Measurements from ENCODE around the gene TTC38.

Gene TTC38

DNA sequence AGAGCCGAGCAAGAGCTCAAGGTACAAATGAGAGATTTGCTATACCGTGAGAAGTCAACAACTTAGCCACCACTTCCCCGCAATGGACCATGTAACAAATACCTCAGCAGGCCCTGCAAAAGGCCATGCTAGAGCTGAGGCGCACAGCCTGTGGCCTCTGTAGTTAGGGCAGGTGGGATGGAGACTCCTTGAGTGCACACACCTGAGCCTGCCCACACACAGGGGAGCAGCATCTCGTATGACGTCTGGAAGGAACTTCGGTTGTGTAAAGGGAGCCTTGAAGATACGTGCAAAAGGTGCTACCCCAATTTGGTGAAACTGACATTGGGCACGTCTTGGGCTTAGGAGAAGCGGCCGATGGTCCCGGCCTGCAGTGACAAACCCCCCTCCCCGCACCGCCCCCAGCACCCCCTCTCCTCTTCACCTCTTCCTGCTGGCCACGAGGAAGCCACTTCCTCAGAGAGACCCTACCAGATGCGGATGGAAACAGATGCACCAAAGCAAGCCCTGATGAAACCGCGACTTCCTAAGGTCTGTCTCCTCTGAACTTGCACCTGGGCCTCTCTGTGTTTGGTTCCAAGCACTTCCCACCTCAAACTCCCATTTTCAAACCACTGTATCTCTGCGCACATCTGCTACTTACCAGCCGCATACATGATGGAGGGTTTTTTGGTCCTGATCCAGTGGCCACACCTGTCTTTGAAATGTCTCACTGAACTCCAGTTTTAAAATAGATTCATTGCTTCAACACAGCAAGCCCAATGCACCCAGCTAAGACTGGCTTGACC lies 28.4 kb upstream of the TTC38 start:
- DNase-seq: no peak
- H3K4me3 Mint-ChIP-seq: no peak overlapping the region
- H3K27ac Mint-ChIP-seq: peak overlapping the region; percentile 35
- peaks cover 2% of the 10 kb centered on the region for H3K36me3 Mint-ChIP-seq (ENCODE audit: low read depth)
- no peak for ATAC-seq
- peaks cover 14% of the 10 kb centered on the region for H3K4me1 Mint-ChIP-seq
- H3K27me3 Mint-ChIP-seq: no peaks in the 10 kb centered on the region
- no peaks in the 10 kb centered on the region for H3K9me3 Mint-ChIP-seq

DNA sequence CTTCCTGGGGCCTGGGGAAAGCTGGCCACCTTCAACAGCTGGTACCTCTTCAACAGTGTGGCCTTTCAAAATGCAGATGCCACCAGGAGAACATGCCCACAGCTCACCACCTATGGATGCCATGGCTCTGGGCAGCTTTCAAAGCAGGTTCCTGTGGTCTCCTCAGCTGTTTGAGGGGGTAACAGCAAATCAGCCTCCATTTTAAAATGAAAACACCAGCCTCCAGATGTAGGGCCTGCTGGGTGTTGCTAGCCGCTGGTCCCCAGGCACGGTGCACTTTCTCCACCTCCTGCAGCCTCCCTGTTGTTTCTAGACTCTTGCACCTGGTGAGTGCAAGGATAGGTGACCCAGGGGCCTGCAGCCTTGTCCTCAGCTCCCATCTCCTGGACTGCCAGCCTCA lies 27.7 kb upstream of the TTC38 start:
- H3K4me1 Mint-ChIP-seq: peaks cover 14% of the 10 kb centered on the region
- ATAC-seq (no peak), DNase-seq (no peak)
- no peaks in the 10 kb centered on the region for H3K9me3 Mint-ChIP-seq
- no peak overlapping the region for H3K4me3 Mint-ChIP-seq
- peaks cover 2% of the 10 kb centered on the region for H3K36me3 Mint-ChIP-seq (ENCODE audit: low read depth)
- no peak overlapping the region for H3K27ac Mint-ChIP-seq
- H3K27me3 Mint-ChIP-seq: no peaks in the 10 kb centered on the region

DNA sequence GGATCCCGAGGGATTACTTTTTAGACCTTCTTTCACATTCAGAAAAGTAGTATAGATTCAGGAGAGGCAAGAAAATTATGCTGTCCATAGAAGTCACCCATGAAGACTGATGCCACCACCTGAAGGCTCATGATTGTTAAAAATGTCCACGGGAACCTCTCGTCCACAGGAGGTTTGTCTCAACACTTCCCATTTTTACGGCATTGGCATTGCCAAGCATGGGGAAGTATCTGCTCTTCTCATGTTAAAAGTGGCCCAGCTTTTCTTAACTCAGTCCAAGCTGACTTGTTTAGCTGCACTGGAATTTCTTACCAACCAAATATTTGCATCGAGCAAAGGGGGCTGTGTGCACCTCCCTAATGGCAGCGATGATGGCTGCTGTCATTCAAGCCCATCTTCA lies 27.3 kb upstream of the TTC38 start:
- Mint-ChIP-seq H3K4me1 (peaks cover 14% of the 10 kb centered on the region), H3K27ac (no peak overlapping the region), H3K27me3 (no peaks in the 10 kb centered on the region), H3K36me3 (ENCODE audit: low read depth) (peaks cover 2% of the 10 kb centered on the region), H3K4me3 (no peak overlapping the region), H3K9me3 (no peaks in the 10 kb centered on the region)
- DNase-seq (no peak), ATAC-seq (no peak)

DNA sequence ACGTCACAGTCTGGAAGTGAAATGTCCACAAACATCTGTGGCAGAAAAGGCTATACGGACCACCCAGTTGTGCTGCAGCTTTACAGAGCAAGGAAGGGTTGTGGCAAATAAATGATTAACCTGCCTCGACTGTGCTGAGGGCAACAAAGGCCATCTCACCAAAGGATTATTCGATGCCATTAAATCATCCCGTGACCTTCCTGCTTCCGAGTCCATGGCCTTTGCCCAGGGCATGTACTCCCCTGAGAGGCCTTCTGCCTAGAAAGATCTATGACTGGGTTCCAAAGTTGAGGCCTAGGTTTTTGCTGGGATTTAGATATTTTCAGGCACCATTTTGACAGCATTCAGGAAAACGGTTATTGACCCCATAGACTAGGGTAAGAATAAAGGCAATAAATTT lies 26.9 kb upstream of the TTC38 start:
- Mint-ChIP-seq H3K36me3 (ENCODE audit: low read depth) (no peaks in the 10 kb centered on the region), H3K27ac (no peak overlapping the region), H3K4me3 (no peak overlapping the region), H3K27me3 (no peaks in the 10 kb centered on the region), H3K4me1 (peaks cover 14% of the 10 kb centered on the region), H3K9me3 (no peaks in the 10 kb centered on the region)
- ATAC-seq: no peak
- no peak for DNase-seq

DNA sequence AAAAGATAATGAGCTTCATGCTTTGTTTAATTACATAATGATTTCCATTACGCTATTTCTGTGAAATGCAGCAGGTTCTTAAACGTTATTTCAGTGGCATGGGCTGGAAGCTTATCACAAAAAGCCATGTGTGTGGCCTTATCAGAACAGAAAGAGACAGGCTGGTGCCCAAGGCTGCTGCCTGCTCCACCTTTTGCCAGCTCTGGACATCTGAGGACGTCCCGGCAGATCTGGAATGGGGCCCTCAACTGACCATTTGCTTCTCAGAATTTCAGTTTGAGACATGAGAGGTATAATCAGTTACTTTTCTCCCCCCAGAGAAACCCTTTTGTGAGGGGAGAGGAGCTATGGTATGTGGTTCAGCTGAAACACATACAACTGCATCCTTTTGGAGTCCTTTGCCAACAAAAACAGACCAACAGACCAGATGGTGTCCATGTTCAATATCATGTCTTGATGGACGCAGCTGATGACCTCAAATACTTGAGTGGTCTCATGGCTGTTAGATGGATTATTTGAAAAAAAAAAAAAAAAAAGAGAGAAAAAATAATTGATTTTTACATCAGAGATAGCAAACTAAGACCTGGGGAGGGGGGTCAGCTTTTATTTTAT lies 26.3 kb upstream of the TTC38 start:
- Mint-ChIP-seq H3K4me3 (no peak overlapping the region), H3K9me3 (no peaks in the 10 kb centered on the region), H3K27ac (no peak overlapping the region), H3K36me3 (ENCODE audit: low read depth) (no peaks in the 10 kb centered on the region), H3K27me3 (no peaks in the 10 kb centered on the region), H3K4me1 (peaks cover 14% of the 10 kb centered on the region)
- no peak for ATAC-seq
- no peak for DNase-seq

DNA sequence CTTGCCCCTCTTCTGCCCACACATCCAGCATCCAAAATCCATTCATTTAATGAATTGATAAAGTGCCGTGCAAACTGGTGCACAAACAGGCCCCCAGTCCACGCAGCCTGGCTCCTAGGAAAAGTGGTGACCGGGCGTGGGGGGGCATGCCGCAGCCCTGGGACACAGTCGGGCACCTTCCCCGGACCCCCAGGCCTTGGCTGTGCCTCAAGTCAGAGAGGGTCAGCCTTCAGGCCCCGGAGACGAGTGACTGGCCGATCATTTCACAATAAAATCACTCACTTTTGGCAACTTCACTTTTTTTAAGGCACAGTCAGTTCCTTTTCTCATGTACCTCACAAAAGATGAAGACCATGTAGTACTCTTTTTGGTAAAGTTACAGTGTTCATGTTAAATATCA lies 25.7 kb upstream of the TTC38 start:
- no peak overlapping the region for H3K4me3 Mint-ChIP-seq
- no peaks in the 10 kb centered on the region for H3K36me3 Mint-ChIP-seq (ENCODE audit: low read depth)
- no peaks in the 10 kb centered on the region for H3K27me3 Mint-ChIP-seq
- peaks cover 14% of the 10 kb centered on the region for H3K4me1 Mint-ChIP-seq
- no peak overlapping the region for H3K27ac Mint-ChIP-seq
- ATAC-seq (no peak), DNase-seq (no peak)
- H3K9me3 Mint-ChIP-seq: no peaks in the 10 kb centered on the region

DNA sequence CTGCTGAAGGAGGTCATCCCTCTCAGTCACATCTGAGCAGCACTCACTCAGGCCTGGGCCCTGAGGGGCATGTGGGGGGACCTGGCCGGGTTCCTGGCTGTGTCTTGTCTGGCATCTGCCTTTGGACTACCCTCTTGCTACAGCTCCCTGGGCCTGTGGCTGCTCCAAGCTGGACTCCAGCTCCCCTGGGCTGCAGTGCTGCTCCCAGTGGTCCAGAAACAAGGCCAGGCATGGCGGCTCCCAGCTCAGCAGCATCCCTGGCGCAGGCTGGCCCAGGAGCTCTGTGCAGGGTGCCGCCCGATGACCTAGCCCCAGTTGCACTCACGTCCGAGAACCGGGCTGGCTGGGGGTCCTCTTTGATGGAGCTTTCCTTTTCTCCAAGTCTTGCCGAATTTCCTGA lies 23.0 kb upstream of the TTC38 start:
- DNase-seq: no peak
- Mint-ChIP-seq H3K9me3 (no peaks in the 10 kb centered on the region), H3K27me3 (no peaks in the 10 kb centered on the region), H3K36me3 (ENCODE audit: low read depth) (no peaks in the 10 kb centered on the region), H3K4me3 (no peak overlapping the region), H3K27ac (no peak overlapping the region), H3K4me1 (peaks cover 15% of the 10 kb centered on the region)
- no peak for ATAC-seq

DNA sequence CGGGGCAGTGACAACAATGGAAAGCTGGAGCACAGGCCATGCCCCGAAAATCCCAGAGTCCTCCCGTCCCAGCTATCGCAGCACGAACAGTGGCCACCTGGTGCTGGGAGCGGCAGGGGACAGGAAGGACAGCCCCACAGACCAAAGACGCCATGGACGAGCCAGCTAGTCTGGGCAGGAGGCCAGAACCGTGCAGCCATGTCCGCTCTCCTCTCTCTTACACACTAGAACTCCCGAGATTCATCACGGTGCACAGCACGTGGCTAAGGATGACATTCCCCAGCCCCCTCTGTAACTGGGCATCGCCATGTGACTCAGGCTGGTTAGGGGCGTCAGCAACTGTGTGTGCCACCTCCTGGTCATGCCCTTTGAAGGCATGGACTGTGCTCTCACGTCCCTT lies 22.3 kb upstream of the TTC38 start:
- no peak overlapping the region for H3K27ac Mint-ChIP-seq
- H3K9me3 Mint-ChIP-seq: no peaks in the 10 kb centered on the region
- no peak overlapping the region for H3K4me3 Mint-ChIP-seq
- no peak for ATAC-seq
- H3K36me3 Mint-ChIP-seq (ENCODE audit: low read depth): no peaks in the 10 kb centered on the region
- H3K27me3 Mint-ChIP-seq: no peaks in the 10 kb centered on the region
- DNase-seq: no peak
- peaks cover 7% of the 10 kb centered on the region for H3K4me1 Mint-ChIP-seq

DNA sequence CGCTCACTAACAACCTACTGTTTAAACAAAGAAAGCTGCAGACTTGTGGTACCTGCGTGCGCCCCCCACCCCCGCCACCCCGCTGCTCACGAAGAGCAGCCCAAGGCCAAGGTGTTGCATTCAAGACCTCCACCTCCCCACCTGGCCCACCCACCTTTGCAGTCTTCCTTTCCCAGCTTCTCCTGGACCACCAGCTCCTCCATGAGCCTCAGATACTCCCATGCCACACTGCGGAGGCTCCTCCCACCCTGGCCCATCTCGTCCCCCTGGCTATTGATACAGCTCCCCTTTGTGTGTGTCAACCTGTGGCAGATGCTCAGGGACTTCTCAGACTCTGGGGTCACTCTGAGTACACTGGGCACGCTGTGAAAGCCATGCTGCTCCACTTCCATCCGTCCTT lies 21.6 kb upstream of the TTC38 start:
- Mint-ChIP-seq H3K4me3 (no peak overlapping the region), H3K4me1 (peaks cover 11% of the 10 kb centered on the region), H3K36me3 (ENCODE audit: low read depth) (no peaks in the 10 kb centered on the region), H3K27ac (no peak overlapping the region), H3K9me3 (no peaks in the 10 kb centered on the region), H3K27me3 (no peaks in the 10 kb centered on the region)
- DNase-seq (no peak), ATAC-seq (no peak)

DNA sequence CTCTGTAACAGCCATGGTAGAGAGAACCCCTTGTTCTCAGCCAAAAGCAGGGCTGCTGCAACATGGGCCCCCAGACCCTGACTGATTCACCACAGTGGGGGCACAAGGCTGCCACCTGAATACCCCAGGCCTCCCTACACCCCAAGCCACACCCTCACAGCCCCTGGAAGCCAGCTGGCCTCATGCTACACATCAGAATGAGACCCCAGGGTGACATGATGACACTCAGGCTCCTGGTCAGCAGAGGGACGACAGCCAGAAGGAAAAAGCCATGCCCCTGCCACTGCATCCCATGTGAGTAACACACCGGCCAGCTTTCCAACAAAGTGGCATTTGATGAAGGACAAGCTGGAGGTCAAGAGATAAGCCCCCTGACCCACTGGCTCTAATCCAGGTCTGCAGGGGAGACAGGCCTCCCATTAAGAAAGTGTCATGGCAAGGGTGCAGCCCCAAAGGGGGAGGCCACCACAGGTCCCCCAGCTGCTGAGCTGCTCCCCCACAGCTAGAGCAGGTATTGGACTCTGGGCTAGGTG lies 20.3 kb upstream of the TTC38 start:
- DNase-seq: no peak
- ATAC-seq: no peak
- Mint-ChIP-seq H3K4me3 (no peak overlapping the region), H3K4me1 (peaks cover 22% of the 10 kb centered on the region), H3K27me3 (no peaks in the 10 kb centered on the region), H3K27ac (no peak overlapping the region), H3K9me3 (no peaks in the 10 kb centered on the region), H3K36me3 (ENCODE audit: low read depth) (no peaks in the 10 kb centered on the region)

DNA sequence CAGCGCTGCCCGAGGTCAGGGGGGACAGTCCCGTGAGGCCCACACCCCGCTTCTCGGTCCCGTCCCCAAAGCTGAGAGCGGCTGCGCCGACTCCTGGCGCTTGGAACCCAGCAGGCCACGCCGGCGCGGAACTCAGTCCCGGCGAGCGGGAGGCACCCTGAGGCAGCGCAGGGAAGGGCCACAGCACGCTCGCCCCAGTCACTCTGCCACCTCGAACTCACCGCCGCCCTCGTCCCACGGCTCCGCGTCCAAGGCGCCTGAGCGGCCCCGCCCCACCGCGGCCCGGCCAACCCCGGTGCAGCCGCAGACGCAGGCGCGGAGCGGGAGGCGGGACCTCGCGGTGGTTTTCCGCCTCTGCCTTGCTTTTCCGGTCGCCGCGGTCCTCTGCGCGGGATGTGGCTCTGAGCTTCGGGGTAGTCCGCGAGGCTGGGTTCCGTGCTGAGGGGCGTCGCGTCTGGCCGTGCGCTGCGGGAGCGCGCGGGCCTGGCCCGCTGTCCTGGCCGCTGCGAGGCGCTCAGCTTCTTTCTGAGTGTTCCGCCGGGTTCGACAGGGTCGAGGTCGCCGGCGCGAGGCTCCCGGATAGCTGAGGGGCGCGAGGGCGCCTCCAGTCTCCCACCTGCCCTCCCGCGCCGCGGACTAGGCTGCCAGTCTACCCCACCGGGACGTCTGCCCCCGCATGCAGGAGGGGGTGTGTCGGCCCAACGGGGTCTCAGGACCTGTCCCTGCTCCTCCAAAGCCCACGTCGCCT lies 17.6 kb upstream of the TTC38 start, which contains the start of gene CDPF1:
Gene CDPF1, minus strand, starts transcription at position 259 of the 748 bp plus-strand sequence. CDS start 2,009 bp downstream, outside the sequence.
- H3K4me3 Mint-ChIP-seq: peak within 1 kb of the TSS; percentile 79
- H3K36me3 Mint-ChIP-seq (ENCODE audit: low read depth): peaks cover 4% of the 10 kb centered on the region
- DNase-seq (peak; percentile 93), ATAC-seq (peak; percentile 93)
- peaks cover 37% of the 10 kb centered on the region for H3K4me1 Mint-ChIP-seq
- H3K27ac Mint-ChIP-seq: peak within 1 kb of the TSS; percentile 81
- H3K9me3 Mint-ChIP-seq: no peaks in the 10 kb centered on the region
- H3K27me3 Mint-ChIP-seq: no peaks in the 10 kb centered on the region

DNA sequence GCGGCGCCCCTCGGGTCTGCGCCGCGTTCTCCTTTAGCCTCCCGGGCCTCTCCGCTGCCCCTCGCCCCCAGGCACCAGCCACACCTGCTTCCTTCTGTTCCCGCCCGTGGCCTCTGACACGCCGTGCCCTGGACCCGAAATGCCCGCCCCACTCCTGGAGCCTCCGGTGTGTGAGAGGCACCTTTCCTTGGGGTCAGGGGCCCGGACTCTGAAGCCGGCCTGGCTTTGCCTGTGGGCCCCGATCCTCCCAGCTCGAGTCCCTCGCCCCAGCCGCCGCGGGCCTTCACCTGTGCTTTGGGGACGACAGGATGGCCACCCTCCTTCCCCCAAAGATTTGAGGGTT lies 17.1 kb upstream of the TTC38 start:
- H3K4me1 Mint-ChIP-seq: peaks cover 37% of the 10 kb centered on the region
- peak overlapping the region; percentile 81 for H3K27ac Mint-ChIP-seq
- ATAC-seq (no peak), DNase-seq (no peak)
- peaks cover 4% of the 10 kb centered on the region for H3K36me3 Mint-ChIP-seq (ENCODE audit: low read depth)
- no peaks in the 10 kb centered on the region for H3K27me3 Mint-ChIP-seq
- no peaks in the 10 kb centered on the region for H3K9me3 Mint-ChIP-seq
- H3K4me3 Mint-ChIP-seq: peak overlapping the region; percentile 79

DNA sequence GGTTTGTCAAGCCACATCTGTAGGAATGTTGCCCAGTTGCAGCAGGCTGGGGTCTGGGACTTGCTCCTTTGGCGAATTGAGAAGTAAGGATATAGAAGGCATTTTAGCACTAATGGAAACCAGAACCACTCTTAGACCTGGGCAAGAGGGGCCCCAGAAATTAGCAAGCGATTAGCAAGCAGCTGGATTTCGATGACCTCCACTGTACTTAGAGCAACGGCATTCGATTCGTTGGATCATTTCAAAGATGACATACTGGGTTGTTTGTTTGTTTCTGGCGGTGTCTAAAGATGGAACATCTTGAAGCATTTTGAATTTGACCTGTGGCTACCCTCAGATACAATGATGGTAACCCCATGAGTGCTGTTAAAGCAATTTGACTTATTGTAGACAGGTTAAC lies 16.5 kb upstream of the TTC38 start:
- peaks cover 37% of the 10 kb centered on the region for H3K4me1 Mint-ChIP-seq
- H3K4me3 Mint-ChIP-seq: peak overlapping the region; percentile 79
- ATAC-seq (no peak), DNase-seq (no peak)
- H3K27ac Mint-ChIP-seq: peak overlapping the region; percentile 81
- H3K9me3 Mint-ChIP-seq: no peaks in the 10 kb centered on the region
- no peaks in the 10 kb centered on the region for H3K27me3 Mint-ChIP-seq
- H3K36me3 Mint-ChIP-seq (ENCODE audit: low read depth): peaks cover 4% of the 10 kb centered on the region

DNA sequence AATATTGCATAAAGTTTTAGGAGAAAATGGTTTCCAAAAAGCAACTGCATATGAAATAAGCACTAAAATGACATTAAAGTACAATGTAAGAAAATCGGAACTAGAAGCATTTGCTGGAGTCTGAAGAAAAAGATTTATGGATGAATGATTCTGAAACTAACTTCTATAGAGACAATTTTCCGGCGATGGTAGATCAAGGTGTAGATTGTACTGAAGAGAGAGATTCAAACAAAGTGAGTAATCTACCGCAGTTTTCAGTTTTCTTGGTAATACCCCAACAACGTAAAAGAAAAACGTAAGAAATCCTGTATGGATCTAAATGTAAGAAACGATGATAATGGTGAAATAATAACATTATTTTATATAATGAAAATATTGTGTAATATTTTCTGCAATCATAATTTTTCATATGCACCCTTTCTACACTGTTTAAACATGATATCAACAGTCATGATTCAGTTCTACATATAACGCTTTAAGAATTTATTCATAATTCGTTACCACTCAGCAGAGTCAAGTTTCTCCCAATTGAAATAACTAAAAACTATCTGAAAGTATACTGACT lies 15.9 kb upstream of the TTC38 start:
- no peaks in the 10 kb centered on the region for H3K27me3 Mint-ChIP-seq

More for the DNA sequence above, 15.9 kb upstream of the TTC38 start:
- Mint-ChIP-seq H3K27ac (peak overlapping the region; percentile 81), H3K4me1 (peaks cover 37% of the 10 kb centered on the region), H3K4me3 (peak overlapping the region; percentile 79), H3K36me3 (ENCODE audit: low read depth) (peaks cover 4% of the 10 kb centered on the region), H3K9me3 (no peaks in the 10 kb centered on the region)
- no peak for DNase-seq
- no peak for ATAC-seq
